ENCODE measurements around the gene IRS2.

- TF ChIP-seq, protein P1, sequence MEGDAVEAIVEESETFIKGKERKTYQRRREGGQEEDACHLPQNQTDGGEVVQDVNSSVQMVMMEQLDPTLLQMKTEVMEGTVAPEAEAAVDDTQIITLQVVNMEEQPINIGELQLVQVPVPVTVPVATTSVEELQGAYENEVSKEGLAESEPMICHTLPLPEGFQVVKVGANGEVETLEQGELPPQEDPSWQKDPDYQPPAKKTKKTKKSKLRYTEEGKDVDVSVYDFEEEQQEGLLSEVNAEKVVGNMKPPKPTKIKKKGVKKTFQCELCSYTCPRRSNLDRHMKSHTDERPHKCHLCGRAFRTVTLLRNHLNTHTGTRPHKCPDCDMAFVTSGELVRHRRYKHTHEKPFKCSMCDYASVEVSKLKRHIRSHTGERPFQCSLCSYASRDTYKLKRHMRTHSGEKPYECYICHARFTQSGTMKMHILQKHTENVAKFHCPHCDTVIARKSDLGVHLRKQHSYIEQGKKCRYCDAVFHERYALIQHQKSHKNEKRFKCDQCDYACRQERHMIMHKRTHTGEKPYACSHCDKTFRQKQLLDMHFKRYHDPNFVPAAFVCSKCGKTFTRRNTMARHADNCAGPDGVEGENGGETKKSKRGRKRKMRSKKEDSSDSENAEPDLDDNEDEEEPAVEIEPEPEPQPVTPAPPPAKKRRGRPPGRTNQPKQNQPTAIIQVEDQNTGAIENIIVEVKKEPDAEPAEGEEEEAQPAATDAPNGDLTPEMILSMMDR (IDR thresholded peaks at IDR 0.05): no peak
- TF ChIP-seq POLR2A (IDR thresholded peaks at IDR 0.05): no peak
Observed at GRCh38 chr13:109833071-109833470, 46.7 kb upstream of the IRS2 start.

Data from body of pancreas (tissue), 4 donors.